HG02870 (cell line): ENCODE data around the gene UBE4B.
A peak's percentile ranks its signal among the peaks of the same experiment; 100 is the strongest.
"Not testable (repeated sequence)": the region's sequence is repeated elsewhere in the genome, so short reads cannot be mapped to it uniquely, and the experiment has no call there.

Experiments used
- ATAC-seq: cut with Tn5 transposase; IDR thresholded peaks from one replicate; pipeline ENCODE4 v1.9.1; 2021; ENCODE audit warnings: mild to moderate bottlenecking, moderate library complexity; ENCODE audit not compliant: unreplicated experiment

UBE4B gene

GRCh38 chr1:10207810-10208209 is 175.1 kb downstream of the UBE4B start:
- ATAC-seq = no peak

DNA sequence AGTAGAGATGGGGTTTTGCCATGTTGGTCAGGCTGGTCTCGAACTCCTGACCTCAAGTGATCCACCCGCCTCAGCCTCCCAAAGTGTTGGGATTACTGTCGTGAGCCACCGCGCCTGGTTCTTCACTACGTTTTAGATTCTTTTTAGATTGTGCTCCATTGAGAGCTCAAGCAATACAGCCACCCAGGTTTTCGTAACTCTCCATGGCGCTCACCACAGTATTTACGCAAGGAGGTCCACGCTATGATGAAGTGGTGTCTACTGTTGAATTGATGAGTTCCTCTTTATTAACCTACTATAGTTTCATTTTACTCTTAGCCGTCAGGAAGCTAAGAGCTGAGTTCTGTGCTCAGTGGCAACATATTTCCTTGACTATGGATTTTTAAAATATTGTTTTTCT is 175.8 kb downstream of the UBE4B start:
- ATAC-seq = no peak

- no peak for ATAC-seq
Observed at GRCh38 chr1:10209590-10209904, 176.8 kb downstream of the UBE4B start.

DNA sequence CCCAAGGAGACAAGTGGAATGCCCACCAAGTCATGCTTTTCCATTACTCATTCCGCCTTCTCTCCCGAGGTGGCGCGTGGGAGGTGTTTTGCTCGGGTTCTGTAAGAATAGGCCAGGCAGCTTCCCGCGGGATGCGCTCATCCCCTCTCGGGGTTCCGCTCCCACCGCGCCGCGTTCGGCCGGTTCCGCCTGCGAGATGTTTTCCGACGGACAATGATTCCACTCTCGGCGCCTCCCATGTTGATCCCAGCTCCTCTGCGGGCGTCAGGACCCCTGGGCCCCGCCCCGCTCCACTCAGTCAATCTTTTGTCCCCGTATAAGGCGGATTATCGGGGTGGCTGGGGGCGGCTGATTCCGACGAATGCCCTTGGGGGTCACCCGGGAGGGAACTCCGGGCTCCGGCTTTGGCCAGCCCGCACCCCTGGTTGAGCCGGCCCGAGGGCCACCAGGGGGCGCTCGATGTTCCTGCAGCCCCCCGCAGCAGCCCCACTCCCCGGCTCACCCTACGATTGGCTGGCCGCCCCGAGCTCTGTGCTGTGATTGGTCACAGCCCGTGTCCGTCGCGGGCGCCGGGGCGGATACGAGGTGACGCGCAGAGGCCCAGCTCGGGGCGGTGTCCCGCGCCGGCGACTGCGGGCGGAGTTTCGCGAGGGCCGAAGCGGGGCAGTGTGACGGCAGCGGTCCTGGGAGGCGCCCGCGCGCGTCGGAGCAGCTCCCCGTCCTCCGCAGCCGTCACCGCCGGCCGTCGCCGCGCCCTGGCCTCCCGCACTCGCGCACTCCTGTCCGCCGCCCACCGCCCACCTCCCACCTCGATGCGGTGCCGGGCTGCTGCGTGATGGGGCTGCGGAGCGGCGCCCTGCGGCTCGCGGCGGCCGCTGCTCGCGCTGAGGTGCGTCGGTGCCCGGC is 177.4 kb downstream of the UBE4B start, which contains the start of gene KIF1B:
KIF1B (plus strand) TSS at position 666 of the 906 bp plus-strand sequence. CDS start 21,759 bp downstream, outside the sequence.
- peak; percentile 97 for ATAC-seq

GRCh38 chr1:10210841-10211804 is 178.4 kb downstream of the UBE4B start:
- no peak for ATAC-seq

- ATAC-seq = no peak
Observed at GRCh38 chr1:10211805-10212410, 179.2 kb downstream of the UBE4B start.

- no peak for ATAC-seq
Observed at GRCh38 chr1:10212476-10212875, 179.7 kb downstream of the UBE4B start.

DNA sequence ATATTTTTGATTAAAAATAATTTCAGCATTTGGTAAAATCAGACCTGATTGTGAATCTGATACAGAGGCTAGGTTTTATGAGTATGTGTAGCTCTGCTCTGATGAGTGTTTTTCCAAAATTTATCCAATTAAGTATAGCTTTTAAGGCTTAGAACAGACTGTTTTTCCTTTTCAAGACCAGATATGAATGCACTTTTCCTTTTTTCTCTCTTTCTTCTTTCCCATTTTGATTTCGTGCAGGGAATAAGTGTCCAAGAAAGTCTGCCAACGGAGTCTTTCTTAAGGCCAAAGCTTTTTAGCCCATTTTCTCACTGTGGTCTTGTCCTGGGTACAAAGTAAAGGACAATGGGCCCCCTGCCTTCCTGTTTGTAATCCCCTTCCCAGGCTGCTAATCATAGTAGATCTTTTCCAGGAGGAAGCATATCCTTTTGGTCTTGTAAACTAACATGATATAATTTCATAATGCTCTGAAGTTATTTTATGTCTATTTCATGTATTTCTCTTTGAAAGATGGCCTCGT is 180.5 kb downstream of the UBE4B start:
- no peak for ATAC-seq

GRCh38 chr1:10216090-10216749 is 183.5 kb downstream of the UBE4B start:
- ATAC-seq = no peak

- ATAC-seq = no peak
Observed at GRCh38 chr1:10217748-10218441, 185.1 kb downstream of the UBE4B start.

DNA sequence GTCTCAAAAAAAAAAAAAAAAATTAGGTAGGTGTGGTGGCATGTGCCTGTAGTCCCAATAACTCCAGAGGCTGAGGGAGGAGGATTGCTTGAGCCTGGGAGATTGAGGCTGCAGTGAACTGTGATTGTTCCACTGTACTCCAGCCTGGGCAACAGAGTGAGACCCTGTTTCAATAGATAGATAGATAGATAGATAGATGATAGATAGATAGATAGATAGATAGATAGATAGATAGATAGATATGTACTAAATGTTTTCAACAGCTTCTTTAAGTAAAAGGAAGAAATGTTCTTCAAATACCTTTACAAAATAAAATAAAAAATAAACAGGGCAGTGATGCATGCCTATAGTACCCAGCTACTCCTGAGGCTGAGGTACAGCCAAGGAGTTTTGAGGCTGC is 187.4 kb downstream of the UBE4B start:
- no peak for ATAC-seq

DNA sequence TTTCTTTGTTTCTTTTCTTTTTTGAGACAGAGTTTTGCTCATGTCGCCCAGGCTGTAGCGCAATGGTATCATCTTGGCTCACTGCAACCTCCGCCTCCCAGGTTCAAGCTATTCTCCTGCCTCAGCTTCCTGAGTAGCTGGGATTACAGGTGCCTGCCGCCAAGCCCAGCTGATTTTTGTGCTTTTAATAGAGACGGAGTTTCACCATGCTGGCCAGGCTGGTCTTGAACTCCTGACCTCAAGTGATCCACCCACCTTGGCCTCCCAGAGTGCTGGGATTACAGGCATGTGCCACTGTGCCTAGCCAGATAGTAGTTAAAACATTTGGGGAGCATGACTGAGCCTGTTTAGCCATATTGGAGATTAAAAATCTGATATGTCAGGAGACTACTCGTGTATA is 187.9 kb downstream of the UBE4B start:
- ATAC-seq = not testable (repeated sequence)

DNA sequence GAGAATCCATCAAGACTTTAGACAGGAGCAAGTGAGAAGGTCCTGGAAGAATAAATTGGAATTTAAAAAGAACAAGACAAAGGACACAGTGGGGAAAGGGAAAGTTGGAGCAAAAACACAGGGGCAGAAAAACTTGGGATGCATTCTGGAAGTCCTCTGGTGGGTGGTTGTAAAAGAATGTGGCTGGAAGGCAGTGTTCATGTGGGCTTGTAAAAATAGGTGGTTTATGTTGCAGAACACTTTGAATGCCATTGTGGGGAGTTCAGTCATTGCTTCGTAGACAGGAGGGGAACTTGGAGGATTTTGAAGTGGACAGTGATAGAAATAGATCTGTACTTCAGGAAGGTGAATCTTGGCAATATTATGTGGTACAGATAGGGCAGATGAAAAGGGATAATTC is 192.8 kb downstream of the UBE4B start:
- no peak for ATAC-seq

- no peak for ATAC-seq
Observed at GRCh38 chr1:10228528-10228927, 195.8 kb downstream of the UBE4B start.

DNA sequence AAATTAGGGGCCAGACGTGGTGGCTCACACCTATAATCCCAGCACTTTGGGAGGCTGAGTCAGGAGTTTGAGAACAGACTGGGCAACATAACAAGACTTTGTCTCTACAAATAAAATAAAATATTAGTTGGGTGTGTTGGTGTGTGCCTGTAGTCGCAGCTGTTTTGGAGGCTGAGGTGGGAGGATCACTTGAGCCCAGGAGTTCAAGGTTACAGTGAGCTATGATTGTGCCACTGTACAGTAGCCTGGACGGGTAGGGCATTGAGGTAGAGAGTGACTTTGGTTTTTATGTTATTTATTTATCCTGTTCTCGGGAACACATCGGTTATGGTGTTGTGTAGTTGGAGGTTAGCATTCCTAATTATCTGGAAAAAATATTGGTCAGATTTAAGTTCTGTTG is 197.1 kb downstream of the UBE4B start:
- no peak for ATAC-seq
